Measurements from ENCODE around the gene POP5.
"Not testable (repeated sequence)": the region's sequence is repeated elsewhere in the genome, so short reads cannot be mapped to it uniquely, and the experiment has no call there.

GRCh38 chr12:120530418-120530761 lies 50.8 kb downstream of the POP5 start:
- TF ChIP-seq EZH2phosphoT487 (IDR thresholded peaks at IDR 0.05; ENCODE audit: insufficient read depth, low read depth); EZH2 (IDR thresholded peaks at IDR 0.05; ENCODE audit: insufficient read depth, poor library complexity, severe bottlenecking): not testable (repeated sequence)

All from GM23248 (cell line).